ENCODE results near the gene TCF19.

Gene TCF19

GRCh38 chr6:31138982-31139381 lies 19.4 kb upstream of the TCF19 start, which contains the start of gene PSORS1C2:
Gene PSORS1C2 (minus strand): TSS chr6:31139066. CDS start chr6:31139026, 40 bp downstream.
- no peak for TF ChIP-seq CTCF (IDR thresholded peaks at IDR 0.05; ENCODE audit: borderline replicate concordance, control extremely low read depth, extremely low read depth, insufficient read depth, missing control alignments)
- DNase-seq (ENCODE audit: low spot score) = no peak
- in situ Hi-C loops (cut with MboI; ENCODE audit: low sequenced_read_pairs, unreplicated experiment) = loop anchor here (5.0 kb wide), 2 partner anchors 53 to 228 kb away; no protein-coding TSS in a partner anchor

GRCh38 chr6:31139599-31139998 lies 18.8 kb upstream of the TCF19 start:
- in situ Hi-C loops (cut with MboI; ENCODE audit: low sequenced_read_pairs, unreplicated experiment) = loop anchor here (5.0 kb wide), 2 partner anchors 53 to 228 kb away; no protein-coding TSS in a partner anchor
- no peak for TF ChIP-seq CTCF (IDR thresholded peaks at IDR 0.05; ENCODE audit: borderline replicate concordance, control extremely low read depth, extremely low read depth, insufficient read depth, missing control alignments)
- no peak for DNase-seq (ENCODE audit: low spot score)

GRCh38 chr6:31140643-31141042 lies 17.7 kb upstream of the TCF19 start:
- no peak for TF ChIP-seq CTCF (IDR thresholded peaks at IDR 0.05; ENCODE audit: borderline replicate concordance, control extremely low read depth, extremely low read depth, insufficient read depth, missing control alignments)
- in situ Hi-C loops (cut with MboI; ENCODE audit: low sequenced_read_pairs, unreplicated experiment) = no loop called here
- no peak for DNase-seq (ENCODE audit: low spot score)

GRCh38 chr6:31142361-31142761 lies 16.0 kb upstream of the TCF19 start:
- TF ChIP-seq CTCF (IDR thresholded peaks at IDR 0.05; ENCODE audit: borderline replicate concordance, control extremely low read depth, extremely low read depth, insufficient read depth, missing control alignments) = no peak
- DNase-seq (ENCODE audit: low spot score) = no peak
- in situ Hi-C loops (cut with MboI; ENCODE audit: low sequenced_read_pairs, unreplicated experiment) = no loop called here

- no peak for TF ChIP-seq CTCF (IDR thresholded peaks at IDR 0.05; ENCODE audit: borderline replicate concordance, control extremely low read depth, extremely low read depth, insufficient read depth, missing control alignments)
- DNase-seq (ENCODE audit: low spot score) = no peak
- in situ Hi-C loops (cut with MboI; ENCODE audit: low sequenced_read_pairs, unreplicated experiment) = no loop called here
These were observed 15.2 kb upstream of the TCF19 start for GRCh38 chr6:31143148-31143547.

GRCh38 chr6:31144296-31144969 lies 14.0 kb upstream of the TCF19 start:
- TF ChIP-seq CTCF (IDR thresholded peaks at IDR 0.05; ENCODE audit: borderline replicate concordance, control extremely low read depth, extremely low read depth, insufficient read depth, missing control alignments) = no peak
- in situ Hi-C loops (cut with MboI; ENCODE audit: low sequenced_read_pairs, unreplicated experiment) = no loop called here
- no peak for DNase-seq (ENCODE audit: low spot score)

Data from GM13976 (cell line).